ENCODE measurements around the gene TBC1D19.

DNA sequence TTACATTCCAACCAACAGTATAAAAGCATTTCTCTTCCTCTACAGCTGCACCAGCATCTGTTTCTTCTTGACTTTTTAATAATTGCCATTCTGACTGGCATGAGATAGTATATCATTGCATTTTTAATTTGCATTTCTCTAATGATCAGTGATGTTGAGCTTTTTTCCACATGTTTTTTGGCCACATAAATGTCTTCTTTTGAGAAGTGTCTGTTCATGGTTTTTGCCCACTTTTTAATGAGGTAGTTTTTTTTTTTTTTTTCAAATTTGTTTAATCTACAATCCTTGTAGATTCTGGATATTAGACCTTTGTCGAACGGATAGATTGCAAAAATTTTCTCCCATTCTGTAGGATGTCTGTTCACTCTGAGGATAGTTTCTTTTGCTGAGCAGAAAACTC, 39.5 kb upstream of the TBC1D19 start:
- TF ChIP-seq, protein P1, sequence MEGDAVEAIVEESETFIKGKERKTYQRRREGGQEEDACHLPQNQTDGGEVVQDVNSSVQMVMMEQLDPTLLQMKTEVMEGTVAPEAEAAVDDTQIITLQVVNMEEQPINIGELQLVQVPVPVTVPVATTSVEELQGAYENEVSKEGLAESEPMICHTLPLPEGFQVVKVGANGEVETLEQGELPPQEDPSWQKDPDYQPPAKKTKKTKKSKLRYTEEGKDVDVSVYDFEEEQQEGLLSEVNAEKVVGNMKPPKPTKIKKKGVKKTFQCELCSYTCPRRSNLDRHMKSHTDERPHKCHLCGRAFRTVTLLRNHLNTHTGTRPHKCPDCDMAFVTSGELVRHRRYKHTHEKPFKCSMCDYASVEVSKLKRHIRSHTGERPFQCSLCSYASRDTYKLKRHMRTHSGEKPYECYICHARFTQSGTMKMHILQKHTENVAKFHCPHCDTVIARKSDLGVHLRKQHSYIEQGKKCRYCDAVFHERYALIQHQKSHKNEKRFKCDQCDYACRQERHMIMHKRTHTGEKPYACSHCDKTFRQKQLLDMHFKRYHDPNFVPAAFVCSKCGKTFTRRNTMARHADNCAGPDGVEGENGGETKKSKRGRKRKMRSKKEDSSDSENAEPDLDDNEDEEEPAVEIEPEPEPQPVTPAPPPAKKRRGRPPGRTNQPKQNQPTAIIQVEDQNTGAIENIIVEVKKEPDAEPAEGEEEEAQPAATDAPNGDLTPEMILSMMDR (IDR thresholded peaks at IDR 0.05; ENCODE audit: low read depth, low read length, poor library complexity, severe bottlenecking): no peak
- no peak for TF ChIP-seq EZH2phosphoT487 (IDR thresholded peaks at IDR 0.05; ENCODE audit: borderline replicate concordance, low read length)

Measured in DOHH2 (cell line).